H9 (cell line): ENCODE measurements around the gene ZNF664. TPM values are rescaled to one million over a fixed set of nuclear protein-coding genes. Genes with fewer than 3 reads are reported as not detected.

Source experiments
- DNase-seq: peaks from one replicate; pipeline ENCODE4 v3.0.0-alpha.2; 2017
- H2AFZ ChIP-seq: one replicate; pipeline ENCODE4 v1.6.1; 2013; ENCODE audit warnings: mild to moderate bottlenecking, low read length, control low read depth, moderate library complexity
- H2AK5ac ChIP-seq: 2 replicates; pipeline ENCODE4 v1.6.1; 2013; ENCODE audit warnings: low read length, control low read depth, mixed read lengths; ENCODE audit not compliant: insufficient read length
- H2BK120ac ChIP-seq: one replicate; pipeline ENCODE4 v1.6.1; 2013; ENCODE audit warnings: low read depth, mild to moderate bottlenecking, low read length, control low read depth, inconsistent platforms; ENCODE audit not compliant: poor library complexity, severe bottlenecking
- H2BK12ac ChIP-seq: 2 replicates; pipeline ENCODE4 v1.6.1; 2013; ENCODE audit warnings: low read length, control low read depth, mixed read lengths, low read depth; ENCODE audit not compliant: insufficient read length
- H2BK15ac ChIP-seq: 2 replicates; pipeline ENCODE4 v1.6.1; 2013; ENCODE audit warnings: low read depth, low read length, control low read depth
- H2BK20ac ChIP-seq: one replicate; pipeline ENCODE4 v1.6.1; 2013; ENCODE audit warnings: low read depth, mild to moderate bottlenecking, low read length, control low read depth, inconsistent platforms; ENCODE audit not compliant: poor library complexity, severe bottlenecking
- H2BK5ac ChIP-seq: 2 replicates; pipeline ENCODE4 v1.6.1; 2013; ENCODE audit warnings: low read length, control low read depth, mixed read lengths; ENCODE audit not compliant: insufficient read length
- H3K14ac ChIP-seq: 2 replicates; pipeline ENCODE4 v1.6.1; 2013; ENCODE audit warnings: low read length, control low read depth; ENCODE audit not compliant: insufficient read depth
- H3K18ac ChIP-seq: 2 replicates; pipeline ENCODE4 v1.6.1; 2013; ENCODE audit warnings: low read depth, mild to moderate bottlenecking, mixed read lengths, low read length, control low read depth; ENCODE audit not compliant: insufficient read length
- H3K23ac ChIP-seq: 2 replicates; pipeline ENCODE4 v1.6.1; 2013; ENCODE audit warnings: low read length, control low read depth, mixed read lengths, low read depth; ENCODE audit not compliant: insufficient read length
- H3K23me2 ChIP-seq: 2 replicates; pipeline ENCODE4 v1.6.1; 2013; ENCODE audit warnings: low read depth, mild to moderate bottlenecking, mixed read lengths, low read length, control low read depth; ENCODE audit not compliant: insufficient read length, poor library complexity, severe bottlenecking
- H3K27ac ChIP-seq: 2 replicates; pipeline ENCODE4 v1.5.1; 2013; ENCODE audit warnings: low read length, control low read depth, mixed read lengths, low read depth; ENCODE audit not compliant: insufficient read length
- H3K27me3 ChIP-seq: 2 replicates; pipeline ENCODE4 v1.6.1; 2013; ENCODE audit warnings: low read length, control low read depth, inconsistent platforms; ENCODE audit not compliant: insufficient read depth
- H3K4ac ChIP-seq: 2 replicates; pipeline ENCODE4 v1.6.1; 2013; ENCODE audit warnings: low read depth, mild to moderate bottlenecking, control low read depth, inconsistent platforms, low read length, moderate library complexity
- H3K4me1 ChIP-seq: 2 replicates; pipeline ENCODE4 v1.6.1; 2013; ENCODE audit warnings: low read length, control low read depth, inconsistent platforms; ENCODE audit not compliant: insufficient read depth
- H3K4me2 ChIP-seq: 2 replicates; pipeline ENCODE4 v1.6.1; 2013; ENCODE audit warnings: low read length, control low read depth, mixed read lengths; ENCODE audit not compliant: insufficient read length, insufficient read depth
- H3K56ac ChIP-seq: 2 replicates; pipeline ENCODE4 v1.6.1; 2013; ENCODE audit warnings: low read depth, mild to moderate bottlenecking, mixed read lengths, low read length, control low read depth; ENCODE audit not compliant: insufficient read length
- H3K79me1 ChIP-seq: 2 replicates; pipeline ENCODE4 v1.6.1; 2013; ENCODE audit warnings: low read depth, mild to moderate bottlenecking, moderate library complexity, low read length, control low read depth, inconsistent platforms; ENCODE audit not compliant: insufficient read depth, poor library complexity, severe bottlenecking
- H3K79me2 ChIP-seq: 2 replicates; pipeline ENCODE4 v1.6.1; 2013; ENCODE audit warnings: low read length, control low read depth, inconsistent platforms; ENCODE audit not compliant: insufficient read depth
- H3K9ac ChIP-seq: 2 replicates; pipeline ENCODE4 v1.6.1; 2013; ENCODE audit warnings: low read length, control low read depth, mixed read lengths; ENCODE audit not compliant: insufficient read length; ENCODE audit errors: extremely low read depth
- H3K9me3 ChIP-seq: one replicate; pipeline ENCODE4 v1.6.1; 2013; ENCODE audit warnings: low read depth, low read length, inconsistent platforms; ENCODE audit not compliant: control insufficient read depth
- H3T11ph ChIP-seq: one replicate; pipeline ENCODE4 v1.6.1; 2013; ENCODE audit warnings: mild to moderate bottlenecking, low read length, control low read depth, inconsistent platforms
- H4K20me1 ChIP-seq: one replicate; pipeline ENCODE4 v1.6.1; 2013; ENCODE audit not compliant: control insufficient read depth, insufficient read length, insufficient read depth
- H4K5ac ChIP-seq: 2 replicates; pipeline ENCODE4 v1.6.1; 2013; ENCODE audit warnings: low read depth, mild to moderate bottlenecking, mixed read lengths, low read length, control low read depth; ENCODE audit not compliant: insufficient read length
- H4K8ac ChIP-seq: replicated peaks from 2 replicates; pipeline ENCODE4 v1.6.1; 2013; ENCODE audit warnings: low read length, control low read depth, mixed read lengths, low read depth; ENCODE audit not compliant: insufficient read length
- H4K91ac ChIP-seq: 2 replicates; pipeline ENCODE4 v1.6.1; 2013; ENCODE audit warnings: low read depth, mild to moderate bottlenecking, moderate library complexity, mixed read lengths, low read length, control low read depth; ENCODE audit not compliant: insufficient read length
- H3K27ac Mint-ChIP-seq, 3 experiments: 2 replicates in 2 of 3; 3 replicates in 1 of 3; pipeline ENCODE4 v1.8.0; 2020 to 2021; ENCODE audit warnings: mixed read lengths in 3 of 3, mild to moderate bottlenecking in 1 of 3, moderate library complexity in 1 of 3
- H3K27me3 Mint-ChIP-seq: 2 replicates; pipeline ENCODE4 v1.8.0; 2021; ENCODE audit warnings: low read depth, mild to moderate bottlenecking, moderate library complexity, mixed read lengths
- H3K36me3 Mint-ChIP-seq, 3 experiments: 2 replicates in 2 of 3; 3 replicates in 1 of 3; pipeline ENCODE4 v1.8.0; 2020 to 2021; ENCODE audit warnings: low read depth in 3 of 3, mixed read lengths in 3 of 3; ENCODE audit not compliant: insufficient read depth in 1 of 3
- H3K4me1 Mint-ChIP-seq, 2 experiments: 2 replicates each; pipeline ENCODE4 v1.8.0; 2020; ENCODE audit warnings: mixed read lengths in 2 of 2
- H3K4me3 Mint-ChIP-seq, 2 experiments: 2 replicates in 1 of 2; 3 replicates in 1 of 2; pipeline ENCODE4 v1.8.0; 2020 to 2021; ENCODE audit warnings: mild to moderate bottlenecking in 2 of 2, mixed read lengths in 2 of 2, moderate library complexity in 1 of 2
- H3K9me3 Mint-ChIP-seq, 2 experiments: 2 replicates in 1 of 2; 3 replicates in 1 of 2; pipeline ENCODE4 v1.8.0; 2020; ENCODE audit warnings: mild to moderate bottlenecking in 2 of 2, mixed read lengths in 2 of 2, moderate library complexity in 1 of 2
- CTCF ChIP-seq: fragments of 200-600 bp; sonication (generic); conservative IDR thresholded peaks from 3 replicates; pipeline ENCODE4 v1.8.0; 2021; ENCODE audit warnings: antibody characterized with exemption, mild to moderate bottlenecking
- WGBS: extraction: QIAGEN DNeasy Blood & Tissue Kit; methylation state at CpG from one replicate; pipeline ENCODE4 v1.1.7; 2013; ENCODE audit warnings: missing lambda C conversion rate, low lambda C conversion rate, mixed read lengths; ENCODE audit not compliant: insufficient read length; ENCODE audit errors: extremely low coverage; 5-methylcytosine and 5-hydroxymethylcytosine counted together
- total RNA-seq: library from RNA; stranded (reverse); gene quantifications from 2 replicates; pipeline ENCODE4 v1.2.1, GENCODE V29; 2021

The ZNF664 gene
- total RNA-seq, 1 experiment from 2014 or later: 29.5 TPM

- no peak overlapping the region; the same call in 1 of the 2 replicates for H3K14ac ChIP-seq
- no peak overlapping the region for H3K56ac ChIP-seq
These were observed 22.3 kb upstream of the ZNF664 start for GRCh38 chr12:123950476-123951349.

More at GRCh38 chr12:123950476-123951349, 22.3 kb upstream of the ZNF664 start:
- peak; percentile 15 for DNase-seq
- H3K23ac ChIP-seq: no peak overlapping the region
- H3K9me3 ChIP-seq: no peaks in the 10 kb centered on the region
- H3K27me3 ChIP-seq: no peaks in the 10 kb centered on the region; the same call in 1 of the 2 replicates
- no peaks in the 10 kb centered on the region for H3K23me2 ChIP-seq
- H2BK20ac ChIP-seq: no peak overlapping the region
- H3K4ac ChIP-seq: no peak overlapping the region
- no peak overlapping the region for H3K9ac ChIP-seq
- H4K91ac ChIP-seq: no peak overlapping the region
- no peaks in the 10 kb centered on the region for H3K79me1 ChIP-seq
- no peak overlapping the region for H3T11ph ChIP-seq
- H3K27ac ChIP-seq: no peak overlapping the region
- no peak overlapping the region for H3K27ac Mint-ChIP-seq
- H3K4me1 ChIP-seq: no peaks in the 10 kb centered on the region
- no peaks in the 10 kb centered on the region for H4K20me1 ChIP-seq
- no peak overlapping the region for H4K5ac ChIP-seq
- H2BK12ac ChIP-seq: no peak overlapping the region
- no peak overlapping the region for H2BK120ac ChIP-seq
- no peak overlapping the region for H3K4me3 Mint-ChIP-seq
- no peak overlapping the region for H4K8ac ChIP-seq
- H3K4me1 Mint-ChIP-seq: no peaks in the 10 kb centered on the region; a peak in 1 of 4 replicates
- H2AFZ ChIP-seq: no peak overlapping the region
- no peak for TF ChIP-seq CTCF
- no CpG with 5 or more reads among the region's 15 CpGs for WGBS
- no peaks in the 10 kb centered on the region for H3K79me2 ChIP-seq
- no peak overlapping the region for H3K18ac ChIP-seq
- no peak overlapping the region for H2AK5ac ChIP-seq
- H3K9me3 Mint-ChIP-seq: no peaks in the 10 kb centered on the region
- H2BK15ac ChIP-seq: no peak overlapping the region
- H3K36me3 Mint-ChIP-seq: peaks cover 0 to 1% (median 0%) of the 10 kb centered on the region in 3 experiments; a peak in 1 of 7 replicates
- peaks cover 96% of the 10 kb centered on the region for H3K27me3 Mint-ChIP-seq
- H3K4me2 ChIP-seq: no peak overlapping the region
- H2BK5ac ChIP-seq: no peak overlapping the region
